Measurements from ENCODE around the gene FBXO24. TPM values are rescaled to one million over a fixed set of nuclear protein-coding genes. Genes with fewer than 3 reads are reported as not detected.

FBXO24 gene
- total RNA-seq, 1 experiment from 2014 or later = 0.75 TPM

- intact Hi-C loops (cut with micrococcal nuclease; ENCODE audit: unreplicated experiment) = no loop called here
- H3K27ac ChIP-seq (ENCODE audit: low read depth, low read length, poor library complexity, severe bottlenecking) = no peak overlapping the region
- POLR2A ChIA-PET (ENCODE audit: low non-redundant PET) = no interaction called here
- no TSS peak for BruUV-seq (replicated peaks)
- no peaks in the 10 kb centered on the region for H3K9me3 ChIP-seq (ENCODE audit: low read depth, low read length, poor library complexity, severe bottlenecking)
- DNase-seq (ENCODE audit: low spot score) = no peak
- H3K4me3 ChIP-seq (ENCODE audit: low read depth, low read length, poor library complexity, severe bottlenecking) = peak overlapping the region; percentile 56
- no peaks in the 10 kb centered on the region for H3K27me3 ChIP-seq (replicated peaks; ENCODE audit: insufficient read depth, low read depth, low read length, poor library complexity)
- peaks cover 7% of the 10 kb centered on the region for H3K4me1 ChIP-seq (ENCODE audit: insufficient read depth, low read length, poor library complexity, severe bottlenecking)
- TF ChIP-seq EZH2 (IDR thresholded peaks at IDR 0.05; ENCODE audit: borderline replicate concordance, low read depth, low read length, poor library complexity, severe bottlenecking) = no peak
- CTCF ChIA-PET = interaction anchor here (0.7 kb wide), 1 partner anchor 34 kb away, joined by 4 read pairs; no protein-coding TSS in a partner anchor
- H3K36me3 ChIP-seq (ENCODE audit: insufficient read depth, low read length, poor library complexity, severe bottlenecking) = no peaks in the 10 kb centered on the region
These were observed 27.5 kb downstream of the FBXO24 start for GRCh38 chr7:100613412-100614175.

- no peak for DNase-seq (ENCODE audit: low spot score)
- Histone ChIP-seq H3K4me3 (ENCODE audit: low read depth, low read length, poor library complexity, severe bottlenecking) (no peak overlapping the region), H3K9me3 (ENCODE audit: low read depth, low read length, poor library complexity, severe bottlenecking) (no peaks in the 10 kb centered on the region), H3K36me3 (ENCODE audit: insufficient read depth, low read length, poor library complexity, severe bottlenecking) (no peaks in the 10 kb centered on the region), H3K27me3 (replicated peaks; ENCODE audit: insufficient read depth, low read depth, low read length, poor library complexity) (no peaks in the 10 kb centered on the region), H3K27ac (ENCODE audit: low read depth, low read length, poor library complexity, severe bottlenecking) (no peak overlapping the region), H3K4me1 (ENCODE audit: insufficient read depth, low read length, poor library complexity, severe bottlenecking) (peaks cover 7% of the 10 kb centered on the region)
- POLR2A ChIA-PET (ENCODE audit: low non-redundant PET) = no interaction called here
- BruUV-seq (replicated peaks) = no TSS peak
- CTCF ChIA-PET = no interaction called here
- intact Hi-C loops (cut with micrococcal nuclease; ENCODE audit: unreplicated experiment) = no loop called here
- no peak for TF ChIP-seq CTCF (conservative IDR thresholded peaks at IDR 0.05; ENCODE audit: low read depth, low read length)
- TF ChIP-seq EZH2 (IDR thresholded peaks at IDR 0.05; ENCODE audit: borderline replicate concordance, low read depth, low read length, poor library complexity, severe bottlenecking) = no peak
These were observed 28.3 kb downstream of the FBXO24 start for GRCh38 chr7:100614308-100614861.

GRCh38 chr7:100620239-100620638, 34.1 kb downstream of the FBXO24 start:
- no TSS peak for BruUV-seq (replicated peaks)
- H3K36me3 ChIP-seq (ENCODE audit: insufficient read depth, low read length, poor library complexity, severe bottlenecking) = no peaks in the 10 kb centered on the region
- intact Hi-C loops (cut with micrococcal nuclease; ENCODE audit: unreplicated experiment) = no loop called here
- no peaks in the 10 kb centered on the region for H3K4me1 ChIP-seq (ENCODE audit: insufficient read depth, low read length, poor library complexity, severe bottlenecking)
- no peak for DNase-seq (ENCODE audit: low spot score)
- TF ChIP-seq EZH2 (IDR thresholded peaks at IDR 0.05; ENCODE audit: borderline replicate concordance, low read depth, low read length, poor library complexity, severe bottlenecking) (no peak), CTCF (conservative IDR thresholded peaks at IDR 0.05; ENCODE audit: low read depth, low read length) (no peak)
- CTCF ChIA-PET = no interaction called here
- no peaks in the 10 kb centered on the region for H3K9me3 ChIP-seq (ENCODE audit: low read depth, low read length, poor library complexity, severe bottlenecking)
- H3K27me3 ChIP-seq (replicated peaks; ENCODE audit: insufficient read depth, low read depth, low read length, poor library complexity) = no peaks in the 10 kb centered on the region
- no peak overlapping the region for H3K4me3 ChIP-seq (ENCODE audit: low read depth, low read length, poor library complexity, severe bottlenecking)
- POLR2A ChIA-PET (ENCODE audit: low non-redundant PET) = no interaction called here
- H3K27ac ChIP-seq (ENCODE audit: low read depth, low read length, poor library complexity, severe bottlenecking) = no peak overlapping the region
